ENCODE data around the gene RELL2.

Gene RELL2

DNA sequence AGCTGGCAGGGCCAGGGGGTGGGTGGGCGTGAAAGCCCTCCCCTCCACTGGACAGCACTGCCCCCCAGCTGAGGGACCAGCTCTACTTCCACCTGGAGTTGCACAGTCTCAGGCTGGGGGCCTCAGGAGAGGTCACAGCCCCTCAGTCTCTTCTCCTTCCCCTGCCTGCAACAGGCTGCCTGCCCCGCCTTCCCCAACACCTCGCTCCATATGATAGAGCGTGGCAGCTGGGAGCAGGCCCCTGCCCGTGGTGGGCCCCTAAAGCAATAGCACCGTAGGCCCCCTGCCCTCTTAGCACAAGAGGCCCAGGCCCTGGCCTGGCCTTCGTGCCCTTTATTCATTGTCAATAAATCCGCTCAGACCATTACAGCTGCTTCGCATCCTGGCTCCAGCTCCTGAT lies 3.9 kb downstream of the RELL2 start:
- DNase-seq (ENCODE audit: extremely low read depth, low read depth) = no peak
- TF ChIP-seq, protein P1, sequence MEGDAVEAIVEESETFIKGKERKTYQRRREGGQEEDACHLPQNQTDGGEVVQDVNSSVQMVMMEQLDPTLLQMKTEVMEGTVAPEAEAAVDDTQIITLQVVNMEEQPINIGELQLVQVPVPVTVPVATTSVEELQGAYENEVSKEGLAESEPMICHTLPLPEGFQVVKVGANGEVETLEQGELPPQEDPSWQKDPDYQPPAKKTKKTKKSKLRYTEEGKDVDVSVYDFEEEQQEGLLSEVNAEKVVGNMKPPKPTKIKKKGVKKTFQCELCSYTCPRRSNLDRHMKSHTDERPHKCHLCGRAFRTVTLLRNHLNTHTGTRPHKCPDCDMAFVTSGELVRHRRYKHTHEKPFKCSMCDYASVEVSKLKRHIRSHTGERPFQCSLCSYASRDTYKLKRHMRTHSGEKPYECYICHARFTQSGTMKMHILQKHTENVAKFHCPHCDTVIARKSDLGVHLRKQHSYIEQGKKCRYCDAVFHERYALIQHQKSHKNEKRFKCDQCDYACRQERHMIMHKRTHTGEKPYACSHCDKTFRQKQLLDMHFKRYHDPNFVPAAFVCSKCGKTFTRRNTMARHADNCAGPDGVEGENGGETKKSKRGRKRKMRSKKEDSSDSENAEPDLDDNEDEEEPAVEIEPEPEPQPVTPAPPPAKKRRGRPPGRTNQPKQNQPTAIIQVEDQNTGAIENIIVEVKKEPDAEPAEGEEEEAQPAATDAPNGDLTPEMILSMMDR (IDR thresholded peaks at IDR 0.05; ENCODE audit: low read depth, low read length) = no peak

GRCh38 chr5:141641634-141642267 lies 5.0 kb downstream of the RELL2 start:
- DNase-seq (ENCODE audit: extremely low read depth, low read depth) = no peak
- TF ChIP-seq, protein P1 (IDR thresholded peaks at IDR 0.05; ENCODE audit: low read depth, low read length) = peak; percentile 19

- TF ChIP-seq, protein P1 (IDR thresholded peaks at IDR 0.05; ENCODE audit: low read depth, low read length) = no peak
- no peak for DNase-seq (ENCODE audit: extremely low read depth, low read depth)
These were observed 9.2 kb downstream of the RELL2 start for GRCh38 chr5:141646026-141646425.

DNA sequence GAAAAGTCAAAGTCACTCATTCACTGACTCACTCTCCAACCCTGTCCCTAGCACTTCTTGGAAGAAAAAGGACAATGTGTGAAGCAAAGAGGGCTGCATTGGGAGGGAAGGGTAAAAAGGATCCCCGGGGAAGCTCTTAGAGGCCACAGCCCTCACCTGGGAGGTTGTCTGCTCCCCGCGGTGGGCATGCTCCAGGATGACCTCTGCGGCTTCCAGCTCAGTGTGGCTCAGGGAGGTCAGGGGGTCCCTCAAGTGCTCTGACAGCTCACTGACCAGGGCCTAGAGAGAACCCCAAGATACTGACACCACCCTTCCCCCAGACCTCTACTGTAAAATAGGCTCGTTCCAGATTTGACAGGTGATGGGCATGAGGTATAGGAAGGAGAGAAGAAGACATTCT lies 10.4 kb downstream of the RELL2 start:
- TF ChIP-seq, protein P1 (IDR thresholded peaks at IDR 0.05; ENCODE audit: low read depth, low read length) = no peak
- DNase-seq (ENCODE audit: extremely low read depth, low read depth) = no peak

DNA sequence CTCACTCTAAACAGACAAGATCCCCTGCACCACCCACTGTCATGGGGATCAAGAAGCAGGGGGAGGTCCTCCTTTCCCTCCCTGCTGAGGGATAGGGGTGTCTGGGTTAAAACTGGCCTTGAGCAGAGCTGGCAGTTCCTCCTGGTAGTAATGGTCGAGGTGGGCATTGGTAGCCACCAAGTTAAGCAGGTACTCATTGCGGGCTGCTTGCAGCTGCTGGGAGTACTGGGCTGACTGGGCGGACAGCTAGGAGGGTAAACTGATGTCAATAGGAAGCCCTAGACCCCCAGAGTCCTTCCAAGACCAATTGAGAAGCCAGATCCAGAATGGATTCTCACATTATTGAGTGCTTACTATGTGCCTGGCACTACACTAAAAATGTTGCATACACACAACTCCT lies 11.1 kb downstream of the RELL2 start:
- DNase-seq (ENCODE audit: extremely low read depth, low read depth) = no peak

GRCh38 chr5:141649056-141649688 lies 12.4 kb downstream of the RELL2 start:
- TF ChIP-seq, protein P1 (IDR thresholded peaks at IDR 0.05; ENCODE audit: low read depth, low read length) = no peak
- no peak for DNase-seq (ENCODE audit: extremely low read depth, low read depth)

More for the DNA sequence above, 11.1 kb downstream of the RELL2 start:
- TF ChIP-seq, protein P1 (IDR thresholded peaks at IDR 0.05; ENCODE audit: low read depth, low read length) = no peak

GRCh38 chr5:141649972-141650371 lies 13.2 kb downstream of the RELL2 start:
- DNase-seq (ENCODE audit: extremely low read depth, low read depth) = no peak
- TF ChIP-seq, protein P1 (IDR thresholded peaks at IDR 0.05; ENCODE audit: low read depth, low read length) = no peak
